Measurements from ENCODE around the gene DPCD.
"Not testable (repeated sequence)": the region's sequence is repeated elsewhere in the genome, so short reads cannot be mapped to it uniquely, and the experiment has no call there.

DPCD gene

GRCh38 chr10:101618871-101619270 is 30.8 kb downstream of the DPCD start:
- DNase-seq (ENCODE audit: low read depth), result no peak

GRCh38 chr10:101619983-101620382 is 31.9 kb downstream of the DPCD start:
- no peak for DNase-seq (ENCODE audit: low read depth)

GRCh38 chr10:101623528-101623927 is 35.4 kb downstream of the DPCD start:
- no peak for DNase-seq (ENCODE audit: low read depth)

GRCh38 chr10:101624526-101625102 is 36.5 kb downstream of the DPCD start:
- DNase-seq (ENCODE audit: low read depth), result no peak

GRCh38 chr10:101625821-101626412 is 37.8 kb downstream of the DPCD start:
- no peak for DNase-seq (ENCODE audit: low read depth)

- no peak for DNase-seq (ENCODE audit: low read depth)
Observed at GRCh38 chr10:101629837-101630632, 41.9 kb downstream of the DPCD start.

GRCh38 chr10:101630633-101630920 is 42.5 kb downstream of the DPCD start:
- DNase-seq (ENCODE audit: low read depth), result no peak

GRCh38 chr10:101631821-101632475 is 43.8 kb downstream of the DPCD start:
- peak; percentile 79 for DNase-seq (ENCODE audit: low read depth)

GRCh38 chr10:101633510-101633909 is 45.4 kb downstream of the DPCD start:
- not testable (repeated sequence) for DNase-seq (ENCODE audit: low read depth)

- no peak for DNase-seq (ENCODE audit: low read depth)
Observed at GRCh38 chr10:101639141-101639900, 51.2 kb downstream of the DPCD start.

- no peak for DNase-seq (ENCODE audit: low read depth)
Observed at GRCh38 chr10:101643546-101643945, 55.4 kb downstream of the DPCD start.

- DNase-seq (ENCODE audit: low read depth), result no peak
Observed at GRCh38 chr10:101644002-101644401, 55.9 kb downstream of the DPCD start.

GRCh38 chr10:101645659-101646058 is 57.5 kb downstream of the DPCD start:
- DNase-seq (ENCODE audit: low read depth), result no peak

- no peak for DNase-seq (ENCODE audit: low read depth)
Observed at GRCh38 chr10:101646364-101646763, 58.2 kb downstream of the DPCD start.

GRCh38 chr10:101647255-101647654 is 59.1 kb downstream of the DPCD start:
- DNase-seq (ENCODE audit: low read depth), result no peak

GRCh38 chr10:101649525-101650085 is 61.5 kb downstream of the DPCD start:
- no peak for DNase-seq (ENCODE audit: low read depth)

- DNase-seq (ENCODE audit: low read depth), result no peak
Observed at GRCh38 chr10:101650863-101651262, 62.7 kb downstream of the DPCD start.

- DNase-seq (ENCODE audit: low read depth), result no peak
Observed at GRCh38 chr10:101651336-101651735, 63.2 kb downstream of the DPCD start.

GRCh38 chr10:101653536-101653935 is 65.4 kb downstream of the DPCD start:
- no peak for DNase-seq (ENCODE audit: low read depth)

GRCh38 chr10:101655570-101655969 is 67.4 kb downstream of the DPCD start:
- DNase-seq (ENCODE audit: low read depth), result peak; percentile 27

GRCh38 chr10:101656890-101657289 is 68.8 kb downstream of the DPCD start:
- DNase-seq (ENCODE audit: low read depth), result no peak

- DNase-seq (ENCODE audit: low read depth), result no peak
Observed at GRCh38 chr10:101658975-101659374, 70.9 kb downstream of the DPCD start.

Measured in amniotic epithelial cell (primary cell).